HCT116 (cell line): ENCODE results near the gene MAP7. TPM values are rescaled to one million over a fixed set of nuclear protein-coding genes. Genes with fewer than 3 reads are reported as not detected.

Experiments
- ATAC-seq: fragments of 200-7000 bp; cut with Tn5 transposase; 2 replicates; pipeline ENCODE4 v1.9.1; 2020; ENCODE audit warnings: mild to moderate bottlenecking, moderate library complexity
- BruUV-seq: library from RNA; stranded (reverse); fragments of 400-500 nt; replicated peaks from 2 replicates; lab custom pipeline; 2021; lab: Mats Ljungman, UMichigan
- CTCF ChIA-PET: fragments of 300-600 bp; sonication (Branson Sonifier 250); formaldehyde crosslinking; loops from one replicate; lab custom pipeline; 2021; ENCODE audit warnings: antibody characterized with exemption; lab: Charles Lee
- POLR2A ChIA-PET: fragments of 300-600, 350-600 bp; sonication (Branson Sonifier 250); formaldehyde crosslinking; loops from one replicate; lab custom pipeline; 2021; ENCODE audit warnings: antibody characterized with exemption; lab: Charles Lee
- RAD21 ChIA-PET, 2 experiments: fragments of 300-600 bp; sonication (Branson Sonifier 250); formaldehyde crosslinking; loops; one replicate each; lab custom pipeline; 2023; ENCODE audit warnings: low total read pairs in 2 of 2; ENCODE audit not compliant: uncharacterized antibody in 2 of 2, unreplicated experiment in 2 of 2, low non-redundant PET in 1 of 2; lab: Charles Lee
- DNase-seq: peaks from one replicate; pipeline ENCODE4 v3.0.0-alpha.2; 2010; ENCODE audit warnings: low read depth, low spot score
- H2AFZ ChIP-seq: fragments of 200-600 bp; shearing (Covaris generic), sonication (generic); 2 replicates; pipeline ENCODE4 v1.6.1; 2017; ENCODE audit warnings: low read depth, mixed run types, mixed read lengths, antibody characterized with exemption, low read length; ENCODE audit not compliant: poor library complexity, severe bottlenecking
- H3K27ac ChIP-seq: 2 replicates; pipeline ENCODE4 v1.5.1; 2012; ENCODE audit warnings: low read depth, low read length
- H3K27me3 ChIP-seq: fragments of 200-600 bp; sonication (generic); 2 replicates; pipeline ENCODE4 v1.6.1; 2016; ENCODE audit warnings: mixed run types, low read length, mixed read lengths; ENCODE audit not compliant: insufficient read depth
- H3K36me3 ChIP-seq, 2 experiments: fragments of 200-500 bp in 1 of 2; fragments of 200-600 bp in 1 of 2; sonication (Bioruptor generic) in 1 of 2; sonication (generic) in 1 of 2; 2 replicates each; pipeline versions ENCODE4 v1.5.1 to v1.6.1; 2014 to 2016; ENCODE audit warnings: low read length in 2 of 2, inconsistent platforms in 1 of 2, mixed read lengths in 1 of 2, mixed run types in 1 of 2; ENCODE audit not compliant: insufficient read depth in 2 of 2, control insufficient read depth in 1 of 2
- H3K4me1 ChIP-seq, 2 experiments: fragments of 200-600 bp in 1 of 2; sonication (generic) in 1 of 2; 2 replicates each; pipeline versions ENCODE4 v1.5.1 to v1.6.1; 2012 to 2017; ENCODE audit warnings: low read length in 2 of 2, inconsistent platforms in 1 of 2, mild to moderate bottlenecking in 1 of 2, mixed read lengths in 1 of 2, mixed run types in 1 of 2, moderate library complexity in 1 of 2; ENCODE audit not compliant: insufficient read depth in 2 of 2, control insufficient read depth in 1 of 2
- H3K4me2 ChIP-seq: fragments of 200-600 bp; sonication (generic); 2 replicates; pipeline ENCODE4 v1.6.1; 2017; ENCODE audit warnings: mixed run types, low read length, mixed read lengths
- H3K4me3 ChIP-seq, 2 experiments: fragments of 200-600 bp in 1 of 2; sonication (generic) in 1 of 2; replicated peaks in 1 of 2; 2 replicates each; pipeline ENCODE4 v1.5.1; 2011 to 2016; ENCODE audit warnings: low read length in 2 of 2, control low read depth in 1 of 2, low read depth in 1 of 2, mild to moderate bottlenecking in 1 of 2, mixed read lengths in 1 of 2, mixed run types in 1 of 2
- H3K79me2 ChIP-seq: fragments of 200-600 bp; sonication (generic); 2 replicates; pipeline ENCODE4 v1.6.1; 2017; ENCODE audit warnings: mild to moderate bottlenecking, mixed run types, low read length, moderate library complexity, mixed read lengths; ENCODE audit not compliant: insufficient read depth
- H3K9ac ChIP-seq: fragments of 200-600 bp; sonication (generic); 2 replicates; pipeline ENCODE4 v1.6.1; 2016; ENCODE audit warnings: low read length, mixed read lengths
- H3K9me2 ChIP-seq: fragments of 200-600 bp; sonication (generic), shearing (Covaris generic); 2 replicates; pipeline ENCODE4 v1.6.1; 2017; ENCODE audit warnings: mixed run types, mild to moderate bottlenecking, moderate library complexity; ENCODE audit not compliant: insufficient read depth
- H3K9me3 ChIP-seq, 2 experiments: fragments of 200-500 bp in 1 of 2; fragments of 200-600 bp in 1 of 2; sonication (Bioruptor generic) in 1 of 2; sonication (generic) in 1 of 2; 2 replicates each; pipeline ENCODE4 v1.6.1; 2014 to 2017; ENCODE audit warnings: low read length in 2 of 2, mixed read lengths in 2 of 2, inconsistent platforms in 1 of 2, low read depth in 1 of 2, mild to moderate bottlenecking in 1 of 2, mixed run types in 1 of 2, moderate library complexity in 1 of 2; ENCODE audit not compliant: control insufficient read depth in 1 of 2, insufficient read depth in 1 of 2
- H4K20me1 ChIP-seq: fragments of 200-600 bp; sonication (generic), shearing (Covaris generic); 2 replicates; pipeline ENCODE4 v1.6.1; 2017; ENCODE audit warnings: mixed run types, mild to moderate bottlenecking, moderate library complexity; ENCODE audit not compliant: insufficient read depth
- CBX3 ChIP-seq: IDR thresholded peaks from 2 replicates; pipeline ENCODE4 v1.6.1; 2012; ENCODE audit warnings: low read depth
- CEBPB ChIP-seq: IDR thresholded peaks from 2 replicates; pipeline ENCODE4 v1.6.1; 2012; ENCODE audit warnings: low read depth
- EGR1 ChIP-seq: IDR thresholded peaks from 2 replicates; pipeline ENCODE4 v1.6.1; 2012; ENCODE audit warnings: low read depth
- EZH2 ChIP-seq: fragments of 200-600 bp; sonication (generic); IDR thresholded peaks from 2 replicates; pipeline ENCODE4 v1.6.1; 2017; ENCODE audit warnings: antibody characterized with exemption, mixed run types
- EZH2phosphoT487 ChIP-seq: fragments of 200-600 bp; IDR thresholded peaks from 2 replicates; pipeline ENCODE4 v1.6.1; 2018; ENCODE audit warnings: antibody characterized with exemption, borderline replicate concordance
- FOSL1 ChIP-seq: IDR thresholded peaks from 2 replicates; pipeline ENCODE4 v1.6.1; 2012; ENCODE audit warnings: low read depth
- JUND ChIP-seq: IDR thresholded peaks from 2 replicates; pipeline ENCODE4 v1.6.1; 2012
- POLR2A ChIP-seq: IDR thresholded peaks from 2 replicates; pipeline ENCODE4 v1.7.0; 2011; ENCODE audit warnings: borderline replicate concordance; ENCODE audit not compliant: insufficient read depth, insufficient read length; ENCODE audit errors: extremely low read depth
- POLR2AphosphoS5 ChIP-seq: IDR thresholded peaks from 2 replicates; pipeline ENCODE4 v1.6.1; 2011; ENCODE audit warnings: mild to moderate bottlenecking, low read depth, low read length, moderate library complexity
- SIN3A ChIP-seq: IDR thresholded peaks from 2 replicates; pipeline ENCODE4 v1.6.1; 2012; ENCODE audit warnings: low read depth
- SP1 ChIP-seq: IDR thresholded peaks from 2 replicates; pipeline ENCODE4 v1.6.1; 2012; ENCODE audit warnings: low read depth
- TCF7L2 ChIP-seq: IDR thresholded peaks from 2 replicates; pipeline ENCODE4 v1.7.0; 2011; ENCODE audit warnings: borderline replicate concordance, inconsistent platforms; ENCODE audit not compliant: insufficient read depth, insufficient read length; ENCODE audit errors: extremely low read depth
- YY1 ChIP-seq: IDR thresholded peaks from 2 replicates; pipeline ENCODE4 v1.6.1; 2011; ENCODE audit warnings: low read length, low read depth, moderate library complexity, mild to moderate bottlenecking; ENCODE audit not compliant: insufficient replicate concordance; ENCODE audit errors: extremely low read depth
- ZFX ChIP-seq: fragments of 450-650 bp; IDR thresholded peaks from 2 replicates; pipeline ENCODE4 v1.6.1; 2017
- ZNF274 ChIP-seq: fragments of 200-500 bp; sonication (Bioruptor generic); IDR thresholded peaks from 2 replicates; pipeline ENCODE4 v1.6.1; 2014; ENCODE audit warnings: mild to moderate bottlenecking, low read depth, low read length, inconsistent platforms
- intact Hi-C: fragments of 100-400 bp; cut with micrococcal nuclease; formaldehyde crosslinking; loops from 2 replicates; pipeline ENCODE4 v1.10.0; 2022
- total RNA-seq: library from RNA; stranded (reverse); gene quantifications from one replicate; pipeline ENCODE4 v1.2.1, GENCODE V29; 2021; ENCODE audit not compliant: unreplicated experiment
- TF ChIP-seq, protein P1 (sequence below), 3 experiments: fragments of 200-600 bp in 1 of 3; sonication (generic) in 1 of 3; IDR thresholded peaks in 2 of 3; conservative IDR thresholded peaks in 1 of 3; 2 replicates each; pipeline ENCODE4 v1.5.1; 2012 to 2017; ENCODE audit warnings: low read depth in 2 of 3, low read length in 2 of 3, antibody characterized with exemption in 1 of 3, borderline replicate concordance in 1 of 3, control low read depth in 1 of 3, mild to moderate bottlenecking in 1 of 3, mixed read lengths in 1 of 3, mixed run types in 1 of 3, moderate library complexity in 1 of 3; ENCODE audit not compliant: insufficient read depth in 1 of 3
- TF ChIP-seq, protein P2 (sequence below): IDR thresholded peaks from 2 replicates; pipeline ENCODE4 v1.6.1; 2012; ENCODE audit warnings: low read depth

MAP7 gene
- total RNA-seq, 1 experiment from 2014 or later = 35.5 TPM

DNA sequence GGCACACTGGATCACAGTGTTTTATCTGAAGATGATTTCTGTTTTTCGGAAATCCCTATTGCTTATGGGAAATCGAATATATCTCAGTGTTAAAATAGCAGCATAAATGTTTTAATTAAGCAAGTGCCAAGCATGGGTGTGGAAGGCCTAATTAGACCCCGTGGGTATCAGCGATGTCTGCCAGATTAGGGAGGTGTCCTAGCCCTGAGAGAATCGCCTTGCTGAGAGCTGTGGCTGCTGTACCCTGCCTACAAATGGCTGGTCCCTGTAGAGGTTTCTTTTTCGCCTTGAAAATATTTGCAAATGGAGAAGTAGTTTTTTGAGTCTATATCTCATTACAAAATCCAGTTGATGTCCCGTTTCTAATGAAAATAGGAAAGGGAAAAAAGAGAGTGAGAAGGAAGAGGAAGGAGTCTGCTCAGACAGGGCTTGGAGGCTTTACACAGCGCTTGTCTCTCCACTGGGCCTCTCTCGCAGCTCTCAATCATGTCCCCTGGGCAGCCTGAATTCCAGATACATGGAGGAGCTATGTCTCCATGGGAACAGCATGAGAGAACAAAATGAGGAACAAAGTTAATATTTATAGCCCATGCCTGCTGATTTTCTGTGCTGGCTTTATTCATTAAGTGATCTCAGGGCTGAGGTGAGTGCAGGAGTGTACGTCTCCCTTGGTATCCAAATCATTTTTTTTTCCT, 225.4 kb downstream of the MAP7 start:
- CTCF ChIA-PET = no interaction called here
- POLR2A ChIA-PET = no interaction called here
- H3K4me3 ChIP-seq = no peak overlapping the region
- no peaks in the 10 kb centered on the region for H3K9me2 ChIP-seq
- RAD21 ChIA-PET = no interaction called here
- TF ChIP-seq EZH2phosphoT487 = no peak
- no peak for TF ChIP-seq ZNF274
- TF ChIP-seq ZFX = no peak
- no peak for TF ChIP-seq TCF7L2
- TF ChIP-seq, protein P1, sequence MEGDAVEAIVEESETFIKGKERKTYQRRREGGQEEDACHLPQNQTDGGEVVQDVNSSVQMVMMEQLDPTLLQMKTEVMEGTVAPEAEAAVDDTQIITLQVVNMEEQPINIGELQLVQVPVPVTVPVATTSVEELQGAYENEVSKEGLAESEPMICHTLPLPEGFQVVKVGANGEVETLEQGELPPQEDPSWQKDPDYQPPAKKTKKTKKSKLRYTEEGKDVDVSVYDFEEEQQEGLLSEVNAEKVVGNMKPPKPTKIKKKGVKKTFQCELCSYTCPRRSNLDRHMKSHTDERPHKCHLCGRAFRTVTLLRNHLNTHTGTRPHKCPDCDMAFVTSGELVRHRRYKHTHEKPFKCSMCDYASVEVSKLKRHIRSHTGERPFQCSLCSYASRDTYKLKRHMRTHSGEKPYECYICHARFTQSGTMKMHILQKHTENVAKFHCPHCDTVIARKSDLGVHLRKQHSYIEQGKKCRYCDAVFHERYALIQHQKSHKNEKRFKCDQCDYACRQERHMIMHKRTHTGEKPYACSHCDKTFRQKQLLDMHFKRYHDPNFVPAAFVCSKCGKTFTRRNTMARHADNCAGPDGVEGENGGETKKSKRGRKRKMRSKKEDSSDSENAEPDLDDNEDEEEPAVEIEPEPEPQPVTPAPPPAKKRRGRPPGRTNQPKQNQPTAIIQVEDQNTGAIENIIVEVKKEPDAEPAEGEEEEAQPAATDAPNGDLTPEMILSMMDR (IDR thresholded peaks at IDR 0.05 in 2 of 3, conservative IDR thresholded peaks at IDR 0.05 in 1 of 3; ENCODE audit: borderline replicate concordance in 1 of 3, insufficient read depth in 1 of 3, low read depth in 2 of 3, low read length in 2 of 3) = no peak
- no peak for TF ChIP-seq JUND
- TF ChIP-seq EGR1 = no peak
- TF ChIP-seq EZH2 = no peak
- no peak for TF ChIP-seq YY1
- TF ChIP-seq, protein P2, sequence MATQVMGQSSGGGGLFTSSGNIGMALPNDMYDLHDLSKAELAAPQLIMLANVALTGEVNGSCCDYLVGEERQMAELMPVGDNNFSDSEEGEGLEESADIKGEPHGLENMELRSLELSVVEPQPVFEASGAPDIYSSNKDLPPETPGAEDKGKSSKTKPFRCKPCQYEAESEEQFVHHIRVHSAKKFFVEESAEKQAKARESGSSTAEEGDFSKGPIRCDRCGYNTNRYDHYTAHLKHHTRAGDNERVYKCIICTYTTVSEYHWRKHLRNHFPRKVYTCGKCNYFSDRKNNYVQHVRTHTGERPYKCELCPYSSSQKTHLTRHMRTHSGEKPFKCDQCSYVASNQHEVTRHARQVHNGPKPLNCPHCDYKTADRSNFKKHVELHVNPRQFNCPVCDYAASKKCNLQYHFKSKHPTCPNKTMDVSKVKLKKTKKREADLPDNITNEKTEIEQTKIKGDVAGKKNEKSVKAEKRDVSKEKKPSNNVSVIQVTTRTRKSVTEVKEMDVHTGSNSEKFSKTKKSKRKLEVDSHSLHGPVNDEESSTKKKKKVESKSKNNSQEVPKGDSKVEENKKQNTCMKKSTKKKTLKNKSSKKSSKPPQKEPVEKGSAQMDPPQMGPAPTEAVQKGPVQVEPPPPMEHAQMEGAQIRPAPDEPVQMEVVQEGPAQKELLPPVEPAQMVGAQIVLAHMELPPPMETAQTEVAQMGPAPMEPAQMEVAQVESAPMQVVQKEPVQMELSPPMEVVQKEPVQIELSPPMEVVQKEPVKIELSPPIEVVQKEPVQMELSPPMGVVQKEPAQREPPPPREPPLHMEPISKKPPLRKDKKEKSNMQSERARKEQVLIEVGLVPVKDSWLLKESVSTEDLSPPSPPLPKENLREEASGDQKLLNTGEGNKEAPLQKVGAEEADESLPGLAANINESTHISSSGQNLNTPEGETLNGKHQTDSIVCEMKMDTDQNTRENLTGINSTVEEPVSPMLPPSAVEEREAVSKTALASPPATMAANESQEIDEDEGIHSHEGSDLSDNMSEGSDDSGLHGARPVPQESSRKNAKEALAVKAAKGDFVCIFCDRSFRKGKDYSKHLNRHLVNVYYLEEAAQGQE = no peak
- no peak for TF ChIP-seq POLR2AphosphoS5
- TF ChIP-seq POLR2A = no peak
- no peak for TF ChIP-seq CBX3
- TF ChIP-seq CEBPB = no peak
- TF ChIP-seq SIN3A = no peak
- TF ChIP-seq SP1 = no peak
- no peak for TF ChIP-seq FOSL1
- DNase-seq (no peak), ATAC-seq (no peak)
- H3K4me2 ChIP-seq = no peak overlapping the region
- no peak overlapping the region for H3K27ac ChIP-seq
- no peaks in the 10 kb centered on the region for H3K9me3 ChIP-seq
- intact Hi-C loops = no loop called here
- no peaks in the 10 kb centered on the region for H3K4me1 ChIP-seq
- H2AFZ ChIP-seq = no peak overlapping the region
- H4K20me1 ChIP-seq = no peaks in the 10 kb centered on the region
- H3K9ac ChIP-seq = no peak overlapping the region
- H3K79me2 ChIP-seq = no peaks in the 10 kb centered on the region
- H3K36me3 ChIP-seq = no peaks in the 10 kb centered on the region
- no TSS peak for BruUV-seq
- no peaks in the 10 kb centered on the region for H3K27me3 ChIP-seq
